NCI-H2171 treated with DMSO at 0.1 percent for 48 hours (cell line): Measurements from ENCODE around the gene FAF1.

Experiments
- DNase-seq: peaks from one replicate; lab custom pipeline; 2025; lab: John Stamatoyannopoulos, UW

FAF1 gene

DNA sequence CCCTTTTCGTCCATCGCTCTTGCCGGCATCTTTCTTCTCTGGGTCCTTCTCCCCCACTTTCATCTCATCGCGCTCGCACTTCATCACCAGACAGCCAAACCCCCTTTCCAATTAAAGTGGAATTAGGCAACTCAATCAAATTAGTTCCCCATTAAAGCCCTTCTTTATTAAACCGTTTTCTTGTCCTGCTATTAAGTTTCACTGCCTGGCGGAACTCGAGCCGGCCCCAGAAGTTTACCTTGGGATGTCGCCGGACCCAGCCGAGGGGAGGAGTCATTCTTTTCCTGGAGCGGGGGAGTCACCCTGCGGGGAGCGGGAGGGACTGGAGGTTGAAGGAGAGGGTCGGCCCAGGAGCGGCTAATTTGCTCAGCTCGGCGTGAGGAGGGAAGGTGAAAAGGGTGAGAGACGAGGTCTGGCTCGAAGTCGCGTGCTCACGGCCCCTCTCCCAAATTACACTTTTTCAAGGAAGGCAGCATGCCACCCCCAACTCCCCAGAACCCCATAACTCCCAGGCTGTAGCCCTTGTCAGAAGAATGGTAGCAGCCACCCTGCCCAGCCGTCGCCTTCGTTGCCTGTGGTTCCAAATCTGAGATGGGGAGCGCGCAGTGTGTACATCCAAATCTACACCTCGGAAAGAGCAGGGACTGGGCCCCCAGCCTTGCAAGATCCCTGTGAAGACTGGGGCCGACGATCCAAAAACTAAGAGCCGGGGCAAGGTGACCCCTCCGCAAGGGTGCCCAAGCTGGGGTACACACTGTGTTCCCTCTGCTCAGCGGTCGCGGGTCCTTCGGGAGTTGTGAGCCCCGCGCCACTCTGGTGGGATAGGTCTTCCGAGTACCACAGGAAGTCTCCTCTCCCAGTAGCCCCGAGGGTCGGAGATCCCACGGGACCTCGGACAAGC lies 543.3 kb downstream of the FAF1 start:
- DNase-seq = no peak

DNA sequence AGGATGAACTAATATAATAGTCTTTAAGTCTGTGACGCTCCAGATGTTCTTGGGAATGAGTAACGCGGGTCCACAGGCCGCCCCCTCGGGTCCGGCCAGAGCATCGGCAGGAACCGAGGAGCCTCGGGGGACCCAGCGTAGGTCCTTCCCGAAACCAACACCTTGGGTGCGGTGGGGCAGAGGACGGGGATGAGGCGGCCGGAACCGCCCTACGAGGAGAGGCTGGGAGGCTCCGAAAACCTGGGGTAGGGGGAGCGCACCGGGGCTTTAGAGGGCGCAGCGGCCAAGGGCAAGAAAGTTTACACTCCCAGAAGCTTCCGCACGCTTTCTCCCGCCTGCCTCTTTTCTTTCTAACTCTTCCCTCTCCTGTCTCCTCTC lies 543.9 kb downstream of the FAF1 start:
- DNase-seq = no peak

- DNase-seq = no peak
Measured at GRCh38 chr1:50415235-50416149, 544.6 kb downstream of the FAF1 start.

DNA sequence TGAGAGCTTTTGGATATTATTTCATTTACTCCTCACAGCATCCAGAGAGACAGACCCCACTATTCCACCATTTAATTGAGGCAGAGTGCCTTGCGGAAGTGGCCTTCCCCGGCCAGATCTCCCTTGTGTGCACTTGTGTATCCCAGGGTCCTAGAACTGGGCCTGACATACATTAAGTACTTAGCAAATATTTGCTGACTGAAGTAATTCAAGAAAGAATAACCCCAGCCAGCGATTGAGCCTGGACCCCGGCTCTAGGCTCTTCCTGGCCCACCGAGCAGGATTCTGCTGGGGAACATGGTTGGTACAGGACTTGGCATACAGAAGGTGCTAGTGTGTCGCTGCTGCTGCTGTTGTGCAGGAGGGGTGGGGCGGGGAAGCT lies 545.2 kb downstream of the FAF1 start:
- no peak for DNase-seq

DNA sequence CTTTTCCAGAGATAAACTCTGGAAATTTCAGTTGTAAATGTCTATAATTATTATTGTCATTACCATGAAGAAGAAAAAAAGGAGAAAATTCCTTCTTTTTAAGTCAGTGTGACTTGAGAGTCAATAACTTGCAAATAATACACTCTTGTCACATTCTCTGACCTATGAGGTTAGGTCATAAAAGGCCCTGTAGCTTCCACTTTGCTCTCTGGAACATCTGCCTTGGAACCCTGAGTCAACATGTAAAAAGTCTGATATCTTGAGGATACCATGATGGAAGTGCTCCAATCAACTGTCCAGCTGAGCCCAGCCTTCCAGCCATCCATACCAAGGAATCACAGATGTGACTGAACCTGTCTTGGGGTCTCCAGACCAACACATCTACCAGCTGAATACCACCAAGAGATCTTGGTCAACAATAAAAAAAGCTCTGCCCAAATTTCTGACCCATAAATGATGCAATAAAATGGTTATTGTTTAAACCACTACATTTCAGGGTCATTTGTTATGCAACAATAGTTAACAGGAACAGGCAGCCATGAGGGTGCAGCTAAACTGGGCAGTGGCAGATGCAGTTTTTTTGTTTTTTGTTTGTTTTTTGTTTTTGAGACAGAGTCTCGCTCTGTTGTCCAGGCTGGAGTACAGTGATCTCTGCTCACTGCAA lies 547.1 kb downstream of the FAF1 start:
- DNase-seq = no peak

GRCh38 chr1:50405814-50406213 lies 554.3 kb downstream of the FAF1 start:
- DNase-seq = no peak

GRCh38 chr1:50393522-50394120 lies 566.4 kb downstream of the FAF1 start:
- DNase-seq = no peak
